GM10248 (cell line): Measurements from ENCODE around the gene TEX14.

Experiments
- CTCF ChIA-PET: fragments of 300-600 bp; sonication (Branson Sonifier 250); formaldehyde crosslinking; extraction: SDS; loops from one replicate; lab custom pipeline; 2021; ENCODE audit warnings: antibody characterized with exemption; lab: Yijun Ruan, JAX
- POLR2A ChIA-PET: fragments of 350-650 bp; sonication (Branson Sonifier 250); formaldehyde crosslinking; extraction: SDS; loops from one replicate; lab custom pipeline; 2020; ENCODE audit warnings: antibody characterized with exemption; lab: Yijun Ruan, JAX
- DNase-seq: peaks from one replicate; pipeline ENCODE4 v3.0.0; 2012; ENCODE audit errors: extremely low spot score
- TF ChIP-seq, protein P1 (sequence below): IDR thresholded peaks from 2 replicates; pipeline ENCODE4 v1.5.1; 2012; ENCODE audit warnings: mild to moderate bottlenecking, low read depth; ENCODE audit errors: extremely low read depth, missing control alignments, control extremely low read depth

TEX14 gene

DNA sequence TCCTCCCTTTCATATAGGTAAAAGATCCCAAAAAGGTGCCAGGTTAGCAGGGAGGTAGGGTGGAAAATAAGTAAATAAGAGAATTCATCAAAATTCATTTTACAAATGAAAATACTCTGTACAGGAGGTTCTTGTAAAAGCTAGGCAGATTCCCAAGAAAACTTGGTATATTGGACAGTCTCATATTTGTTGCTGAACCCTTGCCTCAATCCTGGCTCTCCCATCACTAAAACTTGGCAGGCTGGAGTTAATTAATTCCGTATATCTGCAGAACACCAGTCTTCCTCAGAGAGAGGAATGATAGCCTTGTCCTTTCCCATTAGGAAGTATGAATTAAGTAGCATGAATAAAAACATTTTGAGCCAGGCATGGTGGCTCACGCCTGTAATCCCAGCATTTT, 111.2 kb downstream of the TEX14 start:
- no peak for DNase-seq
- TF ChIP-seq, protein P1, sequence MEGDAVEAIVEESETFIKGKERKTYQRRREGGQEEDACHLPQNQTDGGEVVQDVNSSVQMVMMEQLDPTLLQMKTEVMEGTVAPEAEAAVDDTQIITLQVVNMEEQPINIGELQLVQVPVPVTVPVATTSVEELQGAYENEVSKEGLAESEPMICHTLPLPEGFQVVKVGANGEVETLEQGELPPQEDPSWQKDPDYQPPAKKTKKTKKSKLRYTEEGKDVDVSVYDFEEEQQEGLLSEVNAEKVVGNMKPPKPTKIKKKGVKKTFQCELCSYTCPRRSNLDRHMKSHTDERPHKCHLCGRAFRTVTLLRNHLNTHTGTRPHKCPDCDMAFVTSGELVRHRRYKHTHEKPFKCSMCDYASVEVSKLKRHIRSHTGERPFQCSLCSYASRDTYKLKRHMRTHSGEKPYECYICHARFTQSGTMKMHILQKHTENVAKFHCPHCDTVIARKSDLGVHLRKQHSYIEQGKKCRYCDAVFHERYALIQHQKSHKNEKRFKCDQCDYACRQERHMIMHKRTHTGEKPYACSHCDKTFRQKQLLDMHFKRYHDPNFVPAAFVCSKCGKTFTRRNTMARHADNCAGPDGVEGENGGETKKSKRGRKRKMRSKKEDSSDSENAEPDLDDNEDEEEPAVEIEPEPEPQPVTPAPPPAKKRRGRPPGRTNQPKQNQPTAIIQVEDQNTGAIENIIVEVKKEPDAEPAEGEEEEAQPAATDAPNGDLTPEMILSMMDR = no peak
- ChIA-PET POLR2A (interaction anchor here (3.8 kb wide), 1 partner anchor 50 kb away, joined by 22 read pairs; no protein-coding TSS in a partner anchor), CTCF (interaction anchor here (1.0 to 8.8 kb wide), 5 partner anchors 7 to 426 kb away, joined by 3 to 78 read pairs (median 6); no protein-coding TSS in a partner anchor)

DNA sequence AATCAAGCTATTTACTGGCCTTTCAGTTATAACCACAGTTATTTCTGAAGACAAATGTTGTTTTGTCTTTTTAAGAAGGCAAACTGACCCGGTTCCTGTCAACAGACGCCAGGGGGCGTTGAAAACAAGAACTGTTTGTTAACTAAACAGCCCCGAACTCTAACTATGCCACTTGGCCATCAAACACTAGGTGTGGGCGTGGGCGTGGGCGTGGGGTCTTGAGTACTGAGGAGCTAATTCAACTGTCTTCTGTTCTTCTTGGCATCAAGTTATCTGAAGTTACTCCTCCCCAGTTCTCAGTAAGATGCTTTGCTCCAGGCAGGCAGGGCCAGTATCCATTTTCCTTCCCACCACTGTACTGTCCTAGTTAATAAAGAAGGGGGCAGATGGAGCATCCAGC, 114.1 kb downstream of the TEX14 start:
- POLR2A ChIA-PET = interaction anchor here (0.6 to 3.8 kb wide), 2 partner anchors 52 to 53 kb away, joined by 3 to 22 read pairs; no protein-coding TSS in a partner anchor
- peak; percentile 65 for DNase-seq
- TF ChIP-seq, protein P1 = peak; percentile 61
- CTCF ChIA-PET = interaction anchor here (0.6 to 8.8 kb wide), 35 partner anchors 10 to 438 kb away, joined by 3 to 78 read pairs (median 4); partner anchors contain the start of genes MTMR4, RAD51C and TEX14

DNA sequence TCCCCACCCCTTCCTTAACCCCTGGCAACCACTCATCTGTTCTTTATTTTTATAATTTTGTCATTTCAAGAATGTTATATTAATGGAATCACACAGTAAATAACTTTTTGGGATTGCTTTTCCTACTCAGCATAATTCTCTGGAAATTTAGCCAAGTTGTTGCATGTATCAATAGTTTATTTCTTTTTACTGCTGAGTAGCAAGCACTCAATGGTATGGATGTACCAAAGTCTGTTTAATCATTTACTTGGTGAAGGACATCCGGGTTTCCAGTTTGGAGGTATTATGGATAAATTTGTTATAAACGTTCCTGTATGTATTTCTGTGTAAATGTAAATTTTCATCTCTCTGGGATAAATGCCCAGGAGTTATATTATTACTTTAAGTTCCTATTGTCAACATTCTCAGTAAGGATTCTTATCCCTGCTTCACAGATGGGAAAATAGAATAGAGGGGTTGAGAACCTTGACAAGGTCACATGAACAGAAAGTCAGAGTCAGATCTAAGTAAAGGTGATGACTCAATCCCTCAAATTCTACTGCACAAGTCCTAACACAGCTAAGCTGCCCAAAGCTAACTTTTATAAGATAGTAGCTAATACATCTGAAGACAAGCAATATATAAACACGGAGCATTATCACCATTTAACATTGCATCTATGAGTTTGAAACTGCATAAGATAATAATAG, 115.0 kb downstream of the TEX14 start:
- TF ChIP-seq, protein P1 = no peak
- ChIA-PET CTCF (interaction anchor here (0.6 to 8.8 kb wide), 30 partner anchors 10 to 429 kb away, joined by 3 to 78 read pairs (median 4); partner anchors contain the start of genes MTMR4, RAD51C and TEX14), POLR2A (interaction anchor here (0.6 to 0.7 kb wide), 2 partner anchors 53 to 55 kb away, joined by 3 to 4 read pairs; no protein-coding TSS in a partner anchor)
- DNase-seq = no peak

DNA sequence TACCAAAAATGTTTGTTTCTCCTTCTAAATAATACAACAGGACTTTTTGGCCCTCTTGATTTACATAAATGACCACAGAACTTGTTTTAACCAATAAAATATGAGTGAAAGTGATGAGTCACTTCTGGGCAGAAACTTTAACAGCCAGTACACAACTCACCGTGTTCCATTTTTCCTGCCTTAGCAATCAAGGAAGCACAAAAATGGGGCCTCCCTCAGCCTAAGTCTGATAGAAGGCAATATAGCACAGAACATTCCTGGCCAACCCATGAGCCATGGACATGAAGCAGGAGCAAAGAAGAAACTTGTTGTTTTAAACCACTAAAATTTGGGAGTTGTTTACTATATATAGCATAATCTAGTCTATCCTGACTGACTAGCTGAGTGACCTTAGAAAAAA, 116.3 kb downstream of the TEX14 start:
- ChIA-PET CTCF (interaction anchor here (1.1 to 8.8 kb wide), 5 partner anchors 8 to 431 kb away, joined by 3 to 78 read pairs (median 31); no protein-coding TSS in a partner anchor), POLR2A (no interaction called here)
- DNase-seq = no peak
- TF ChIP-seq, protein P1 = no peak

DNA sequence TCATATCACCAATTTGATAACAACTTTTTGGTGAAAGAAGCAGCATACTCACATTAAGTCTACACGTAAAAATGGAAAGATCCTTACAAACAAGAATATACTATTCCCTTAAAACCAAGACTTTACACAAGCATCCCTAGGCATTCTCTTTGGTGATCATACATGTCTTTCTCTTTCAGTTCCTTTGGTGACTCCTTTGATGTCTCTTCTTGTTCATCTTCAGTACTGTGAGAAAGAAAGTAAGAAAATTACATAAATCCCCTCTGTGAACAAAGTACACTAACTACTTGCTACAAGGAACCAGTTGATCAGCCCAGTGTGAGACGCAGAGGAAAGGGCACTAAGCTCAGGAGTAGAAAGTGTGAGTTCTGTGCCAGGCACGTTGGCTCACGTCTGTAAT, 117.8 kb downstream of the TEX14 start:
- DNase-seq = peak; percentile 31
- CTCF ChIA-PET = interaction anchor here (0.8 to 8.8 kb wide), 5 partner anchors 14 to 635 kb away, joined by 3 to 78 read pairs (median 4); no protein-coding TSS in a partner anchor
- POLR2A ChIA-PET = interaction anchor here (0.6 kb wide), 2 partner anchors 28 to 57 kb away, joined by 3 to 4 read pairs; no protein-coding TSS in a partner anchor
- TF ChIP-seq, protein P1 = no peak

DNA sequence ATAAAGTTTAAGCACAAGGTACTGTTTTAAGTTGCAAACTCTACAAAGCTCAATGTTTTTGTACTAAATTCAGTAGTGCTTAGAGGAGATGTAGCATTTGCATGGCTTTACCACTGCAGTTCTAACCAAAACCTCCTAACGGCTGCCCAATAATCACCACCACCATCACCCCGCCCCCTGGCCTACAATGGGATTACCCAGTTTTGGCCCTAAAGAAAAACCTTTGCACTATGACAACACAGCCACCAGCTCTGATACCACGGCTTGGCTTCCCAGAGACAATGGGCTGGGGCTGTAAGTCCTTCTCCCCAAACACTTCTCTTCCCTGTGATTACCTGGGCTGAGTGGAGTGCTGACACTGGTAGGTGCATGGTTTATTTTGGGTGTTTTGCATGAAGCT, 119.0 kb downstream of the TEX14 start:
- no peak for DNase-seq
- TF ChIP-seq, protein P1 = no peak
- POLR2A ChIA-PET = interaction anchor here (0.5 kb wide), 1 partner anchor 86 kb away, joined by 4 read pairs; no protein-coding TSS in a partner anchor
- CTCF ChIA-PET = interaction anchor here (3.2 to 8.8 kb wide), 2 partner anchors 15 to 433 kb away, joined by 13 to 78 read pairs; no protein-coding TSS in a partner anchor
